ENCODE data around the gene MVD. TPM values are rescaled to one million over a fixed set of nuclear protein-coding genes. Genes with fewer than 3 reads are reported as not detected.

MVD gene
- total RNA-seq, 1 donor from 2014 or later, result 123 TPM

- no peak for TF ChIP-seq CTCF (IDR thresholded peaks at IDR 0.05; ENCODE audit: unreplicated experiment)
- Mint-ChIP-seq H3K4me1 (ENCODE audit: unreplicated experiment) (peaks cover 55% of the 10 kb centered on the region), H3K27ac (ENCODE audit: unreplicated experiment) (peak overlapping the region; percentile 98), H3K36me3 (ENCODE audit: low read depth, unreplicated experiment) (peaks cover 22% of the 10 kb centered on the region), H3K4me3 (ENCODE audit: unreplicated experiment) (peak overlapping the region; percentile 88), H3K9me3 (ENCODE audit: unreplicated experiment) (no peaks in the 10 kb centered on the region), H3K27me3 (ENCODE audit: unreplicated experiment) (peaks cover 29% of the 10 kb centered on the region)
- DNase-seq (ENCODE audit: low spot score), result no peak
Measured at GRCh38 chr16:88703486-88704309, 40.8 kb upstream of the MVD start.

- peak overlapping the region; percentile 98 for H3K27ac Mint-ChIP-seq (ENCODE audit: unreplicated experiment)
- peaks cover 24% of the 10 kb centered on the region for H3K36me3 Mint-ChIP-seq (ENCODE audit: low read depth, unreplicated experiment)
- H3K27me3 Mint-ChIP-seq (ENCODE audit: unreplicated experiment), result peaks cover 28% of the 10 kb centered on the region
- TF ChIP-seq CTCF (IDR thresholded peaks at IDR 0.05; ENCODE audit: unreplicated experiment), result no peak
- no peaks in the 10 kb centered on the region for H3K9me3 Mint-ChIP-seq (ENCODE audit: unreplicated experiment)
- DNase-seq (ENCODE audit: low spot score), result no peak
- H3K4me3 Mint-ChIP-seq (ENCODE audit: unreplicated experiment), result peak overlapping the region; percentile 76
- peaks cover 57% of the 10 kb centered on the region for H3K4me1 Mint-ChIP-seq (ENCODE audit: unreplicated experiment)
Measured at GRCh38 chr16:88702371-88703210, 39.7 kb upstream of the MVD start.

- Mint-ChIP-seq H3K9me3 (ENCODE audit: unreplicated experiment) (no peaks in the 10 kb centered on the region), H3K36me3 (ENCODE audit: low read depth, unreplicated experiment) (peaks cover 20% of the 10 kb centered on the region), H3K27me3 (ENCODE audit: unreplicated experiment) (peaks cover 26% of the 10 kb centered on the region), H3K4me1 (ENCODE audit: unreplicated experiment) (peaks cover 52% of the 10 kb centered on the region), H3K27ac (ENCODE audit: unreplicated experiment) (peak overlapping the region; percentile 98), H3K4me3 (ENCODE audit: unreplicated experiment) (no peak overlapping the region)
- TF ChIP-seq CTCF (IDR thresholded peaks at IDR 0.05; ENCODE audit: unreplicated experiment), result no peak
- no peak for DNase-seq (ENCODE audit: low spot score)
Measured at GRCh38 chr16:88701581-88702370, 38.9 kb upstream of the MVD start.

GRCh38 chr16:88700636-88701482 lies 38.0 kb upstream of the MVD start:
- H3K9me3 Mint-ChIP-seq (ENCODE audit: unreplicated experiment), result no peaks in the 10 kb centered on the region
- H3K27ac Mint-ChIP-seq (ENCODE audit: unreplicated experiment), result peak overlapping the region; percentile 77
- peaks cover 51% of the 10 kb centered on the region for H3K4me1 Mint-ChIP-seq (ENCODE audit: unreplicated experiment)
- peaks cover 21% of the 10 kb centered on the region for H3K36me3 Mint-ChIP-seq (ENCODE audit: low read depth, unreplicated experiment)
- no peak overlapping the region for H3K4me3 Mint-ChIP-seq (ENCODE audit: unreplicated experiment)
- no peak for TF ChIP-seq CTCF (IDR thresholded peaks at IDR 0.05; ENCODE audit: unreplicated experiment)
- H3K27me3 Mint-ChIP-seq (ENCODE audit: unreplicated experiment), result peaks cover 26% of the 10 kb centered on the region
- peak; percentile 76 for DNase-seq (ENCODE audit: low spot score)
